Subcutaneous adipose tissue (tissue), 4 donors: ENCODE data around the gene OR52H1. TPM values are rescaled to one million over a fixed set of nuclear protein-coding genes. Genes with fewer than 3 reads are reported as not detected.

Source experiments
- CTCF ChIP-seq: fragments of 450-650 bp; IDR thresholded peaks from one replicate; pipeline ENCODE4 v1.5.1; 2016; ENCODE audit warnings: low read depth, mild to moderate bottlenecking, control low read depth, antibody characterized with exemption, moderate library complexity
- total RNA-seq, 4 donors: library from RNA; depleted of rRNA; stranded (reverse); fragments of >200 nt; gene quantifications; one replicate each; pipeline ENCODE4 v1.1.0, GENCODE V29; 2016

Gene OR52H1
- total RNA-seq, 4 donors from 2014 or later = not detected

- no peak for TF ChIP-seq CTCF
Measured at GRCh38 chr11:5531053-5531831, 17.1 kb downstream of the OR52H1 start.

GRCh38 chr11:5528495-5528894 is 19.8 kb downstream of the OR52H1 start:
- no peak for TF ChIP-seq CTCF

- TF ChIP-seq CTCF = no peak
Measured at GRCh38 chr11:5527716-5528115, 20.6 kb downstream of the OR52H1 start.

GRCh38 chr11:5524756-5525155 is 23.6 kb downstream of the OR52H1 start:
- no peak for TF ChIP-seq CTCF

- no peak for TF ChIP-seq CTCF
Measured at GRCh38 chr11:5522308-5522707, 26.0 kb downstream of the OR52H1 start.

- no peak for TF ChIP-seq CTCF
Measured at GRCh38 chr11:5521540-5521939, 26.8 kb downstream of the OR52H1 start.

- no peak for TF ChIP-seq CTCF
Measured at GRCh38 chr11:5516599-5516998, 31.7 kb downstream of the OR52H1 start, which contains the start of gene UBQLNL. UBQLNL (minus strand) TSS chr11:5516699; CDS start chr11:5516441, 258 bp downstream.
